KOPT-K1 (cell line): ENCODE measurements around the gene PLAGL1.

ENCODE experiments used
- H3K27ac ChIP-seq: fragments of 200-600 bp; sonication (generic); 2 replicates; pipeline ENCODE4 v1.5.1; 2016; ENCODE audit warnings: antibody characterized with exemption, mild to moderate bottlenecking, low read depth, low read length; ENCODE audit not compliant: poor library complexity, severe bottlenecking
- H3K36me3 ChIP-seq: fragments of 200-600 bp; sonication (generic); 2 replicates; pipeline ENCODE4 v1.5.1; 2017; ENCODE audit warnings: antibody characterized with exemption, mild to moderate bottlenecking, low read length, moderate library complexity; ENCODE audit not compliant: insufficient read depth
- H3K9me3 ChIP-seq: fragments of 200-600 bp; sonication (generic); 2 replicates; pipeline ENCODE4 v1.5.1; 2017; ENCODE audit warnings: antibody characterized with exemption, low read length, mild to moderate bottlenecking; ENCODE audit not compliant: insufficient read depth, poor library complexity, severe bottlenecking

The PLAGL1 gene

GRCh38 chr6:143986463-143987065 lies 21.5 kb downstream of the PLAGL1 start:
- Histone ChIP-seq H3K27ac (no peak overlapping the region), H3K36me3 (no peaks in the 10 kb centered on the region), H3K9me3 (peaks cover 5% of the 10 kb centered on the region)

DNA sequence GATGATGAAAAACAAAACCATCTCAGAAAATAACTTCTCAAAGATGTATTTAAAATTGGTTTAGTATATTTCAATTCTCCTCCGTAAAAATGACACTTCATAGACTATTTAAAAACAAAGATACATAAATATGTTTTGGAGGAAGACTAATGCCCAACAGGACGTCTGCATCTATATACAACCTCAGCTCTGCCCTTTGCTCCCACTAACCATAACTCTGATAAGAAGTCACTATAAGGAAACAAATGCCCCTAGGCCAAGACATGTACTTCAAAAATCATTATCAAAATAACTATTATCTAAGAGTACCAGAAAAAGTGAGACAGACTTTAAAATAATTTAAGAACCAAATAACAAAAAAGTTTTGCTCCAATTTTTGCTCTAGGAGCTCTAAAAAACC lies 23.4 kb downstream of the PLAGL1 start:
- Histone ChIP-seq H3K9me3 (peaks cover 8% of the 10 kb centered on the region), H3K27ac (no peak overlapping the region), H3K36me3 (no peaks in the 10 kb centered on the region)

- Histone ChIP-seq H3K36me3 (no peaks in the 10 kb centered on the region), H3K27ac (no peak overlapping the region), H3K9me3 (peaks cover 8% of the 10 kb centered on the region)
Measured at GRCh38 chr6:143982968-143983367, 25.1 kb downstream of the PLAGL1 start.

GRCh38 chr6:143980921-143981320 lies 27.1 kb downstream of the PLAGL1 start:
- Histone ChIP-seq H3K27ac (no peak overlapping the region), H3K9me3 (peaks cover 8% of the 10 kb centered on the region), H3K36me3 (no peaks in the 10 kb centered on the region)

GRCh38 chr6:143976806-143977349 lies 31.2 kb downstream of the PLAGL1 start:
- no peaks in the 10 kb centered on the region for H3K36me3 ChIP-seq
- H3K9me3 ChIP-seq = peaks cover 3% of the 10 kb centered on the region
- H3K27ac ChIP-seq = no peak overlapping the region

GRCh38 chr6:143974089-143974488 lies 34.0 kb downstream of the PLAGL1 start:
- no peaks in the 10 kb centered on the region for H3K9me3 ChIP-seq
- no peak overlapping the region for H3K27ac ChIP-seq
- H3K36me3 ChIP-seq = no peaks in the 10 kb centered on the region

DNA sequence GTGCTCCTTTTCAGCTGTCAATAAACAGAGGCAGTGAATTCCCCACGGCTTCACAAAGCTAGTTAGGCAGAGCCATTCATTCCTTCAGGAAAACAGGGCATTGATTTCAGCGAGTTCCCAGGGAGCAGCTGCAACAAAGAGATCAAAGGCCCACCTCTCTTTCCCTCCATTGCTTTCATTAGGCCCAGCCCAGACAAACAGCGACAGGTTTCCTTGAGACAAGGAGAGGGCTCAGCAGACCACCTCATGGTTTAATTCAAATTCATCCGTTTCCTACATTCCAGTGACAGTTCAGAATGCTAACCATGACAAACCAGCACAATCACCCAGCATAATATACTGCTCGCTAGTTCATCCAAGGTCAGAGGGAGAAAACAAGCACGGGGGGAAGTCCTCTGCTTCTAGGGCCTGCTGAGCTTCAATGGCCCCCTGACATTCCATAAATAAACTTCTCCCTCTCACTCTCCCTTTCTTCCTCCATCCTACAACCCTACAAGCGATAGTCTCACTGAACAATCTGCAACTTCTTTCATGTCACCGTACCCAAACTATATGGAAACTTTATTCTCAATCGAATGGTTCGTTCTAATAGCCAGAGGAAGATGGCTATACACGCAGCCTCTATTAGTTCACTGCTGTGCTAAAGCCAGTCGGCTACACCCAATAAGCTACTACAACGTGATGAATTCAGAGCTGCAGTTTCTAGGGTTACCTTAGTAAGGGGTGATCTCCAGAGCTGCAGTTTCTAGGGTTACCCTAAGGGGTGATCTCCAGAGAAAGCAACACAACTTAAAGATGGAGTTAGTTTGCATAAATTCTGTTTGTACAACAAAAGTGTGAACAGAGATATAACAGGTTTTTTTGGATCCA lies 34.7 kb downstream of the PLAGL1 start:
- Histone ChIP-seq H3K27ac (no peak overlapping the region), H3K9me3 (no peaks in the 10 kb centered on the region)

DNA sequence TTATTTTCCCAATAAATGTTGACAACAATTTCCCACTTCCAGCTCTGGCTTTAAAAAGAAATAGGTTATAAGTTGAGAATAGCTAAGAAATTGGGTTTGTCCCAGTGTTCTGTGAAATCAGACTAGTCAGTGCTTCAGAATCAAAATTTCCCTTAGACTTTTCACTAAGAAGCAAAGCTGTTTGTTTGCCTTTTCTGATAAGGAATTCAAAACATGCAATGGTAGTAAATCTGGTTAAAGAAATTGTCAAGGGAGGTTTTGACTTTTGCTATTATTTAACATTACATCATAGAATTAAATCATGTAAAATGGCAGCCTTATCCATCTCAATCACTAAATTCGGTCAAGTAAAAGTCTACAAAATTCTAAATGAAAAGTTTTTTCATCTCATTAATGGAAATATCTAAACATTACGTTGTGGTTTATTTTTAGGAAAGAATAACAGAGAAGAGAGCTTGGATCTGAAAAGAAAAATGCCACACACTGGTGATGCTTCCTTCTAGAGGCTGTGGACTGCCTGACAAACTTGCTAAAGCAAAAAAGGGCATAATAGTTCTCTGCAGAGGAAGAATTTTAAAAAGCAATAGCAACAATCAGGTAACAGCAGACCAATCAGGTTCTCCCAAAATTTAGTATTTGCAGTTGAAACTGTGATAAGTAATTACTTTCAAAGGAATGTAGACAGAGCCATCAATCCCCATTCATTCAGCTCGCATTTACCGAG lies 36.4 kb downstream of the PLAGL1 start:
- Histone ChIP-seq H3K27ac (no peak overlapping the region), H3K36me3 (no peaks in the 10 kb centered on the region)

More for the DNA sequence above, 34.7 kb downstream of the PLAGL1 start:
- no peaks in the 10 kb centered on the region for H3K36me3 ChIP-seq

DNA sequence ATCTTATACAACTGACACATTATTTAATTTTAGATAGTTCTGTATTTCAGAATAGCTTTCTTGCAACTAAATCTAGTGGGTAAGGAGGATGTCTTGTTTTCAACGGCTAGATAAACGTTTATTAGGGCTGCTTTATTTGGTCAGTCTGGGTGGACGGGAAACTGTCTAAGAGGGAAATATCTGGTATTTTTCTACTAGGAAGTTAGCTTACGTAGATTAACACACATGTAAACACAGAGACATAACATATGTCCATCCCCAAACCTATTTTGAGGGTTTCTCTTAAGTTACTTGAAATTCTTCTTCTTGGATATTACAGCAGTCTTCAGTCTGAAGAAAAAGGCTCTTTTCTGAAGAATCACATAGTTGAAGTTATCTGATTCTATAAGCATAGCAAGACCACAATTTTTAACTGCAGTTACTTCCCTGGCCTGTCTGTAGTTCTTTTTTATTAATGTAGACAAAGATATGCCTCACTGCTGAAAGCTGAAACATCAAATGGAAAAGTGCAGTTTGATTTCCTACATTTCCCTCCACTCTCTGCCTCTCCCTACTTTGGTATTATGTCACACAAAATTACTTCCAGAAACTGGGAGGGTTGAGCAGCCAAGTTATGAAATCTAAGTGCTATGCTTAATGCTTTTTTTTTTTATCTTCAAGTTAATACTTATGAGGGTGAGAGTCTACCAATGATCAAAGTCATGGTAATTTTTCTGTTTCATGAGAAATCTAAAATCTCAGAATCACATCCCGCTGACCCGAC lies 37.4 kb downstream of the PLAGL1 start:
- no peaks in the 10 kb centered on the region for H3K36me3 ChIP-seq
- no peaks in the 10 kb centered on the region for H3K9me3 ChIP-seq
- H3K27ac ChIP-seq = no peak overlapping the region

More for the DNA sequence above, 36.4 kb downstream of the PLAGL1 start:
- no peaks in the 10 kb centered on the region for H3K9me3 ChIP-seq

DNA sequence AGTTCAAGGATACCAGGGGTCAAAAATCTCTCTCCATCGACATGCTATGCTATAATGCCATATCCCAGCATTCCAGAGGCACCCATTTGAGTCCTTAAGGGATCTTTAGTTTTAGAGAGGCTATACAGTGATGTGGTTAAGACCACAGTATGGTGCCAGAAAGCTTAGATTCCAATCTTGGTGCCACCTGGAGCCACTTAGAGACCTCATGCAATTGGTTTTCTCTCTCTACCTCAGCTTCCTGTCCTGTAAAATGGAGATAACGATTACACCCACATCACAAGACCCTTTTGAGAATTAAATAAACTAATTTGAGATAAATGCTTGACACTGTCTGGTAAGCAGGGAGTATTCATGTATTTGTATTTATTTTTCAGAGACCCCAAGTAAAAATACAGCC lies 39.0 kb downstream of the PLAGL1 start:
- no peaks in the 10 kb centered on the region for H3K36me3 ChIP-seq
- H3K27ac ChIP-seq = no peak overlapping the region
- H3K9me3 ChIP-seq = no peaks in the 10 kb centered on the region

DNA sequence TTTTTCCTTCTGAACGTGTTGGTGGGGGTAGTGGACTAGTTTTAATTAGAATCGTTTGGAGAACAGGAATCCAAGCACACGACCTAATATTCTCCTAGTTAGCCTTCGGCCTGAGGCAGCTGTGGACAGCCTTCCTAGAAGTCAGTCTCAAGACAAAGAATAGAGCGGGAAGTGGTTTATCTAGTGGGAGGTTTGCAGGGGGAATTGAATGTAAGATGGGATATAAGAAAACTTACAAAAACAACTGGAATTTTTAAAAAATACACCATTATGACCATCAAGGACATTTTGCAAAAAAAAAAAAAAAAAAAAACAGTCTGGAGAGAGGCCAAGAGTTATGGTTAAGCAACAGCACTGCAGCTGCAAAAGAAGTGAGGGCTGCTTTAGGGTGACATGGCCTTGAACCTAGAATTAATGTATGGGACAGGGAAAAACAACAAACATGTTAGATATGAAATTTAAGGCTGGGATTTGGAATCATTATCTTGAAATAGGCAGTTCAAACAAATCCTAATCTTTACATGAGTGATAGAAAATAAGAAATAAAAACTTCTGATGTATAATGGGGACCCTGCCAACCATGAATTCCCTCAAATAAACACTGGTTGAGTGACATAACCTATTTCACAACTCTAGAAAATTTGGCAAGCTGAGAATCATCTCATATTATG lies 40.2 kb downstream of the PLAGL1 start:
- no peaks in the 10 kb centered on the region for H3K36me3 ChIP-seq
- no peak overlapping the region for H3K27ac ChIP-seq
- H3K9me3 ChIP-seq = no peaks in the 10 kb centered on the region

DNA sequence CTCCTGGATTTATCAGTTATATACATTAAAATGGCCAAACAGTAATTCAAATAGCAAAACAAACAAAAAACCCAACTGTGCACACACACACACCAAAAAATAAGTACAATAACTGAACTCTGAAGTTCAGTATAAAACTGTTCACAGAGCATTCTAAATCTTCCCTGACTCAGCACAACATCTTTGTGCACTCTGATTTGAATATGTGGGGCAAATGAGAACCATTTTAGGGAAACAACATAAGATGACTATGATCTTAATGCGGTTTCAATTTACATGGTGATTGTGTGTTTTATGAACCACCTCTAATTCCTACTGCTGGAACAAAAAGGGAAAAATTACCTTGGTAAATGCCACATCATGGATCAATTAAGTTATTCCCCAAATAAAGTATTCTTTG lies 41.7 kb downstream of the PLAGL1 start:
- no peaks in the 10 kb centered on the region for H3K36me3 ChIP-seq
- no peak overlapping the region for H3K27ac ChIP-seq
- H3K9me3 ChIP-seq = no peaks in the 10 kb centered on the region

DNA sequence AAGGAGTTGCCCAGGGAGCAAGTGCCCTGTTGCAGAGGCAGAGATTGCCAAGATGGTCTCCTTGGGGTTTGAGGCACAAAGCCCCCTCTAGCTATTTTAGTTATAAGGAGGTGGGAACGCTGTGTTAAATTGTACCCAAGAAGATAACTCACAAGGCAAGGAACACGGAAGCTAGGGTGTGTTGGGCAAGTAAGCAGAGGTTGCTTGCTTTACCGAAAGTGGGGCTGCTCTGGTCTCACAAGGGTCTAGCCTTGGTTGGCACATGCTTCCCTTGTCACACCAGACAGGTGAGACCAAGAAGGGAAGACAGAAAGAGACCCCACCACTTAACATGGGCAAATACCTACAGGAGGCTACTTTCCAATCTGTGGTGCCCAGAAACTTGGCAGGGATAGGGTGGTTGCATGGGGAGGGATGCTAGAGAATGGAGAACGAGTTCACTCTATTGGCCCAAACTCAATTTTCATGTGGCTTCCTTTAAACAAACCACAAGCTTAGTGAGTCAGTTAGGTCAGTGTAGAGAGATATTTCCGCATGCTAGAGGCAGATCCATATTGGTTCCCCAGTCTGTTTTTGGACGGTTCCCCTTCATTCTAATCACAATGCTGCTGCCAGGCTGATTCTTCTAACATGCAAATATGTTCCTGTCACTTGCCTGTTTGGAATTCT lies 42.4 kb downstream of the PLAGL1 start:
- no peaks in the 10 kb centered on the region for H3K9me3 ChIP-seq
- no peak overlapping the region for H3K27ac ChIP-seq
- no peaks in the 10 kb centered on the region for H3K36me3 ChIP-seq

DNA sequence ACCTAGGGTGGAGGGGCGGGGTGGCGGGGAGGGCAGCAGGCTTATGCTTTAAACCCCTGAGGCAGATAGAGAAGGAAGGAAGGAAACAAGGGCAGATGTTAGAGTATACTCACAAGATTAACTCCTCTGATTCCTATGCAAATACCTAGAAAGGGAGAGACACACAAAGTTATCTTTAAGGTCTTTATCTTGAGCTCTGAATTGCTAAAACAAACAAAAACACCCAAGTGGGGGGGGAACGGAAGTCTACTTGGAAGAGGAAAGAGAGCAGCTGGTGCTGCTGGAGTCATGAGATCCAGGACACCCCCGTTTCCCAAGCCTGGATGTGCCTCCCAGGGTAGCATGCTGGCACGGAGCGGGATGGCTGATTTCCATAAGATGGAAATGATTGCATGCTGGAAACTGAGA lies 43.4 kb downstream of the PLAGL1 start:
- Histone ChIP-seq H3K27ac (no peak overlapping the region), H3K9me3 (no peaks in the 10 kb centered on the region), H3K36me3 (peaks cover 3% of the 10 kb centered on the region; the same call in 1 of the 2 replicates)
